ENCODE results near the gene SRMS. TPM values are rescaled to one million over a fixed set of nuclear protein-coding genes. Genes with fewer than 3 reads are reported as not detected.

SRMS gene
- total RNA-seq, 1 experiment from 2014 or later: 0.22 TPM

DNA sequence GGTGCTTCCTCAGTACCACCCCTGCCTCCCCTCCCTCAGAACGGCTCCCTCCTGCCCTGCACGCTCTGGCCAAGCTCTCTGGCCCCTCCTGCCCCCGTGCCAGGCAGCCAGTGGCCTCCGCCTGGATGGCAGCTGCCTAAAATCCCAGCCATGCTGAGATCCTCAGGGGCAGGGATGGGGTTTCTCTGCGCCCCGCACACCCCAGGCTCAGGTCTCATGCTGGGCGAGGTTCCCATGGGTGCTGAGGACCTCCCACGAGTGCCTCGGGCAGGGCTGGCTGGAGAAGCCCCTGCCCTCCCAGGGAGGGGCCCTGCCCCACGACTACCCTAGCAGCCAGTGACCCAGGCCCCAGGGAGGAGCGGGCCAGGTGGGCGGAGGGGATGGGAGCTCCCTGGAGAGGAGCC lies 13.1 kb downstream of the SRMS start:
- DNase-seq (no peak), ATAC-seq (no peak)
- Histone ChIP-seq H3K4me3 (ENCODE audit: low read length) (no peak overlapping the region), H3K9ac (ENCODE audit: low read length) (no peak overlapping the region), H3K4me2 (ENCODE audit: low read length) (no peak overlapping the region), H3K27me3 (ENCODE audit: low read length) (no peaks in the 10 kb centered on the region), H2AFZ (ENCODE audit: low read length) (no peak overlapping the region), H3K36me3 (ENCODE audit: low read depth, low read length) (no peaks in the 10 kb centered on the region), H3K79me2 (ENCODE audit: low read length) (peaks cover 11% of the 10 kb centered on the region), H3F3A (ENCODE audit: low read length, unreplicated experiment) (no peaks in the 10 kb centered on the region), H3K9me2 (replicated peaks; ENCODE audit: low read length) (no peaks in the 10 kb centered on the region), H4K20me1 (ENCODE audit: low read length) (no peaks in the 10 kb centered on the region), H3K4me1 (ENCODE audit: insufficient read depth, low read length) (peaks cover 25% of the 10 kb centered on the region), H3K9me3 (ENCODE audit: low read length) (no peaks in the 10 kb centered on the region), H3K27ac (ENCODE audit: low read length) (no peak overlapping the region)
- ChIA-PET POLR2A (ENCODE audit: unreplicated experiment) (interaction anchor here (0.5 kb wide), 1 partner anchor 11 kb away, joined by 4 read pairs; no protein-coding TSS in a partner anchor), CTCF (no interaction called here)
- BruUV-seq (replicated peaks): no TSS peak
- intact Hi-C loops (cut with micrococcal nuclease): loop anchor here (5.0 kb wide), 1 partner anchor 607 kb away; the partner anchor contains the start of gene DIDO1
- TF ChIP-seq EZH2phosphoT487 (IDR thresholded peaks at IDR 0.05; ENCODE audit: borderline replicate concordance, low read length) (no peak), EZH2 (IDR thresholded peaks at IDR 0.05; ENCODE audit: low read length, unreplicated experiment) (no peak)
- TF ChIP-seq, protein P1, sequence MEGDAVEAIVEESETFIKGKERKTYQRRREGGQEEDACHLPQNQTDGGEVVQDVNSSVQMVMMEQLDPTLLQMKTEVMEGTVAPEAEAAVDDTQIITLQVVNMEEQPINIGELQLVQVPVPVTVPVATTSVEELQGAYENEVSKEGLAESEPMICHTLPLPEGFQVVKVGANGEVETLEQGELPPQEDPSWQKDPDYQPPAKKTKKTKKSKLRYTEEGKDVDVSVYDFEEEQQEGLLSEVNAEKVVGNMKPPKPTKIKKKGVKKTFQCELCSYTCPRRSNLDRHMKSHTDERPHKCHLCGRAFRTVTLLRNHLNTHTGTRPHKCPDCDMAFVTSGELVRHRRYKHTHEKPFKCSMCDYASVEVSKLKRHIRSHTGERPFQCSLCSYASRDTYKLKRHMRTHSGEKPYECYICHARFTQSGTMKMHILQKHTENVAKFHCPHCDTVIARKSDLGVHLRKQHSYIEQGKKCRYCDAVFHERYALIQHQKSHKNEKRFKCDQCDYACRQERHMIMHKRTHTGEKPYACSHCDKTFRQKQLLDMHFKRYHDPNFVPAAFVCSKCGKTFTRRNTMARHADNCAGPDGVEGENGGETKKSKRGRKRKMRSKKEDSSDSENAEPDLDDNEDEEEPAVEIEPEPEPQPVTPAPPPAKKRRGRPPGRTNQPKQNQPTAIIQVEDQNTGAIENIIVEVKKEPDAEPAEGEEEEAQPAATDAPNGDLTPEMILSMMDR (conservative IDR thresholded peaks at IDR 0.05; ENCODE audit: low read depth, low read length): no peak

DNA sequence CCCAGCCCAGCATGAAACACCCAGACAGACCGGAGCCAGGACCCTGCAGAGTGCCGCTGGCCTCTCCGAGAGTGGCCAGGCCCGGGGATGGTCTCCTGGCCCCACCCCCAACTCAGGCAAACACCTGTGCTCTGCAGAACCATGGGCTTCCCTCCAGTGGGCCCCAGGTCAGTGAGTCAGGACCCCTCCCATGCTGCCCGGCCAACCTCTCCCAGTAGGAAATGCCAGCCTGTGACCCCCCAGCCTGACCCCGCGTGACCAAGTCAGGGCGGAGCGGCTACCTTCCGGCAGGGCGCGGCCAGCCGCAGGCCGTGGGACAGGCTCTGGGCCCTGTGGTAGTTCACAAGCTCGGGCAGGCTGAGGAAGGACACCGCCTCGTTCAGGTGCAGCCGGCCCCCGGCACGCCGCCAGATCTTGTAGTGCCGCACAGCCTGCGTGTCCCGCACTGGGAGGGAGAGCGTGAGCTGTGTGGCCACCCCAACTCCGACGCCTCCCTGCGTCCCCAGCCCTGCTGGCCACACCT lies 13.6 kb downstream of the SRMS start:
- Histone ChIP-seq H3K36me3 (ENCODE audit: low read depth, low read length) (no peaks in the 10 kb centered on the region), H3K27ac (ENCODE audit: low read length) (no peak overlapping the region), H3K4me1 (ENCODE audit: insufficient read depth, low read length) (peaks cover 20% of the 10 kb centered on the region), H3K9me3 (ENCODE audit: low read length) (no peaks in the 10 kb centered on the region), H3K4me3 (ENCODE audit: low read length) (no peak overlapping the region), H3K4me2 (ENCODE audit: low read length) (no peak overlapping the region), H3K9ac (ENCODE audit: low read length) (no peak overlapping the region), H3F3A (ENCODE audit: low read length, unreplicated experiment) (no peaks in the 10 kb centered on the region), H3K9me2 (replicated peaks; ENCODE audit: low read length) (no peaks in the 10 kb centered on the region), H3K27me3 (ENCODE audit: low read length) (no peaks in the 10 kb centered on the region), H4K20me1 (ENCODE audit: low read length) (no peaks in the 10 kb centered on the region), H2AFZ (ENCODE audit: low read length) (no peak overlapping the region), H3K79me2 (ENCODE audit: low read length) (peaks cover 11% of the 10 kb centered on the region)
- CTCF ChIA-PET: no interaction called here
- intact Hi-C loops (cut with micrococcal nuclease): loop anchor here (5.0 kb wide), 1 partner anchor 607 kb away; the partner anchor contains the start of gene DIDO1
- TF ChIP-seq, protein P1 (conservative IDR thresholded peaks at IDR 0.05; ENCODE audit: low read depth, low read length): no peak
- TF ChIP-seq EZH2 (IDR thresholded peaks at IDR 0.05; ENCODE audit: low read length, unreplicated experiment): no peak
- no peak for TF ChIP-seq EZH2phosphoT487 (IDR thresholded peaks at IDR 0.05; ENCODE audit: borderline replicate concordance, low read length)
- POLR2A ChIA-PET (ENCODE audit: unreplicated experiment): interaction anchor here (0.5 kb wide), 1 partner anchor 10 kb away, joined by 4 read pairs; no protein-coding TSS in a partner anchor
- ATAC-seq: no peak
- no peak for DNase-seq
- BruUV-seq (replicated peaks): no TSS peak

DNA sequence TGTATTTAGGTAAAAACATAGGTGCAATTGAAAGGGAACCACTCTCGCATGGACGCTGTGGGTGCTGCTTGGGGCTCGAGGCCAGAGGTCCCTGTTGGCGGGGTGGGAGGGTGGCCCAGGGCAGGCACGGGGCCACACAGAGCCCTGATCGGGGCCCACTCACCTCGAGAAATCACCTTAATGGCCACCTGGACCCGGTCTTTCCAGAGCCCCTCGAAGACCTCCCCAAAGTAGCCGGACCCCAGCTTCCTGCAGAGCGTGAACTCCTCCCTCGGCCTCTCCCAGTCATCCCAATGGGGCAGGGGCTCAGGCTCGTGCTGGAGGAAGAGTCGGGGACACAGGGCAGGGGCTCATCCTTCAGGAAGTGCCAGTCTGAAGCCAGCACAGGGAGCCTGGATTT lies 14.2 kb downstream of the SRMS start:
- Histone ChIP-seq H3K9ac (ENCODE audit: low read length) (no peak overlapping the region), H3K27me3 (ENCODE audit: low read length) (no peaks in the 10 kb centered on the region), H3K27ac (ENCODE audit: low read length) (no peak overlapping the region), H2AFZ (ENCODE audit: low read length) (no peak overlapping the region), H3K4me1 (ENCODE audit: insufficient read depth, low read length) (peaks cover 16% of the 10 kb centered on the region), H3K9me3 (ENCODE audit: low read length) (no peaks in the 10 kb centered on the region), H3F3A (ENCODE audit: low read length, unreplicated experiment) (no peaks in the 10 kb centered on the region), H3K4me2 (ENCODE audit: low read length) (no peak overlapping the region), H3K79me2 (ENCODE audit: low read length) (peaks cover 11% of the 10 kb centered on the region), H3K4me3 (ENCODE audit: low read length) (no peak overlapping the region), H3K9me2 (replicated peaks; ENCODE audit: low read length) (no peaks in the 10 kb centered on the region), H3K36me3 (ENCODE audit: low read depth, low read length) (no peaks in the 10 kb centered on the region), H4K20me1 (ENCODE audit: low read length) (no peaks in the 10 kb centered on the region)
- no peak for DNase-seq
- ChIA-PET POLR2A (ENCODE audit: unreplicated experiment) (no interaction called here), CTCF (no interaction called here)
- intact Hi-C loops (cut with micrococcal nuclease): loop anchor here (5.0 kb wide), 1 partner anchor 606 kb away; the partner anchor contains the start of gene DIDO1
- no peak for ATAC-seq
- BruUV-seq (replicated peaks): no TSS peak
- TF ChIP-seq, protein P1 (conservative IDR thresholded peaks at IDR 0.05; ENCODE audit: low read depth, low read length): no peak
- TF ChIP-seq EZH2phosphoT487 (IDR thresholded peaks at IDR 0.05; ENCODE audit: borderline replicate concordance, low read length): no peak
- no peak for TF ChIP-seq EZH2 (IDR thresholded peaks at IDR 0.05; ENCODE audit: low read length, unreplicated experiment)

Data from PC-3 (cell line).